ENCODE results near the gene LENG8.
"Not testable (repeated sequence)": the region's sequence is repeated elsewhere in the genome, so short reads cannot be mapped to it uniquely, and the experiment has no call there.

LENG8 gene

GRCh38 chr19:54462047-54462654 is 13.2 kb downstream of the LENG8 start:
- no peak for DNase-seq (ENCODE audit: low read depth)

DNA sequence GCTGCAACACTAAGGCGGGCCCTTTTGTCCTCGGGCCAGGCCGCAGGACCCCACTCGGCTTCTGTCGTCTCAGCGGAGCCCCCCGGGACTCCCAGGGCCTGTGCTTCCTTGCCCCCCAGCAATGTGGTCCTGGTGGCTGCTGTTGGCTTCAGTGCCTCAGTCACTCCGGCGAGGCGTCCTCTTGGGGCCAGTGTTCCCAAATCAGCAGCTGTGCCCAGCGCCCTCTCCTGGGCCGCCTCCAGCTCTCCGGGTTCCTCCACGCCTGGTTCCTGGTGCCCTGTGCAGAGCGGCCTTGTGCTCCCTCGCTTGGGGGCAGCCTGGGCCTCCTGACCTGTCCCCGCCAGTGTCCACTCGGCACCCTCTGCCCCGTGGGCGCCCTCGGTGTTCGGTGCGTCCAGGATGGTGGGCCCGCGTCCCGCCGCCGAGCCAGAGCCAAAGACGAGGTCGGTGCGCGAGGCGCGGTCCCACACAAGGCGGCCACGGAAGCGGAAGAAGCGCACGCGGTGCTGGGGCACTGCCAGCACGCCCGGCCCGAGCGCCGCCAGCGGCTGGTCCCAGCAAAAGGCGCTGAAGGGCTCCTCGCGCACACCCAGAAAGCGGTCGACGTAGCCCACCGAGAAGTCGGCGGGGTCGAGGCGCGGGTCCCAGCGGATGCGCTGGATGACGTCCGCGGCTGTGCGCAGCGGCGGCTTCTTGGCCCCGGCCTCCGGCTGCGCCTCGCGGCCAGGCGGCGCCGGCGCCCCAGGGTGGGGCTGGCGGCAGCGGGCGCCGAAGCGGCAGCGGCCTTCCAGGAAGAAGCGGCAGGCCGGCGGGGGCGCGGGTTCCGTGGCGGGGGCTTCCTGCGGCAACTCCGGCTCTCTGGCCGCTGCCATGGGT is 13.9 kb downstream of the LENG8 start:
- DNase-seq (ENCODE audit: low read depth), result peak; percentile 34

GRCh38 chr19:54463531-54464043 is 14.6 kb downstream of the LENG8 start, which contains the start of gene LENG9:
Gene LENG9 (minus strand): TSS chr19:54463778. CDS start chr19:54463526, 252 bp downstream.
- peak; percentile 81 for DNase-seq (ENCODE audit: low read depth)

DNA sequence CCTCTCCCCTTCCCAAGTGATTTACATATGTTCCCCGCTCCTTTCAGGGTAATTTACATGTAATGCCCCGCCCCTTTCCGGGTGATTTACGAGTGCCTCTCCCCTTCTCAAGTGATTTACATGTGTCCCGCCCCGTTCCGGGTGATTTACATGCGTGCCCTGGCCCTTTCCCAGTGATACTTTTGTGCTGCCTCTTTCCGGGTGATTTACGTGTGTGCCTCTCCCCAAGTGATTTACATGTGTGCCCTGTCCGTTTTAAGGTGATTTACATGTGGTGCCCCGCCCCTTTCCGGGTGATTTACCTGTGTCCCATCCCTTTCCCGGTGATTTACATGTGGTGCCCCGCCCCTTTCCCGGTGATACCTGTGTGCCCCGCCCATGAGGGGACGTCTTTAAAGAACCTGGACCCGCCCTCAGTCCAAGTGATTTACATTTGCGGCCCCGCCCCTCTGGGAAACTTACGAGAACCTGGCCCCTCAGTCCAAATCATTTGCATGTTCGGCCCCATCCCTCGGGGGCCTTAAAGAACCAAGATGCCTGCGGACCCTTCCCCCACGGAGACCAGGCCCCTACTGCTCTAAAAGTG is 15.1 kb downstream of the LENG8 start:
- peak; percentile 45 for DNase-seq (ENCODE audit: low read depth)

DNA sequence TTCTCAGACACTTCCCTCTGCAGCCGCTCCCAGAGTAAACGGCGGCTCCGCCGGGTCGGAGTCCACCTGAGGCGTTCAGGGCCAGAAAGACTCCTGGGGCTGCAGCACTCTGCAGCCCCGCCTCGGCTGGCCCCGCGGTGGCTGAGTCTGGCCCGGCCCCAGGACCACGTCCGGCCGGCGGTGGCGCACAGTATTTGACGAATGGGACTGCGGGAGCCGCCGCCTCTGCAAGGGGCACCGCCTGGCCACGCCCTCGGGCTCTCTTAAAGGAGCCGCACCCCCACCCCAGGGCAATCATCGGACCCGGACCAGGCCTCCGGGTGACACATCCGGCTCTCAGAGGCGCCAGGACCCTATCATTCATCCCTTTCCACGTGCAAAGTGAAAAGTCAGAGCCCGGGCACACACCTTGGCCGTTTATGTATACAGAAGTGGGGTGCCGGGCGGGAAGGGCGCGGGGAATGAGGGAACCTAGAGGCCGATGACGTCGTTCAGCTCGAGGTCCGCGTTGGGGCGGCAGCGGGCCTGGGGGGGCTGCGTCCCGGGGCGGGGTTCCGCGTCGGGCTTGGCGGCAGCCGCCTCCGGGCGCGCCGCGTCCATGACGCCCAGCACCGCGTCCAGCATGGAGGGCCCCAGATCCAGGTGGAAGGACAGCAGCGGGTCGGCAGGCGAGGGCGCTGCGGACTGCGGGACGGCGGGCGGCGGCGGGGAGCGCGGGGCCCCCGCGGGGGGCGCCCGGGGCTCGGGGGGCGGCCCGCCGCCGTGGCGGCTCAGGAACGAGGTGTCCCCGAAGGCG is 15.8 kb downstream of the LENG8 start:
- peak; percentile 45 for DNase-seq (ENCODE audit: low read depth)

DNA sequence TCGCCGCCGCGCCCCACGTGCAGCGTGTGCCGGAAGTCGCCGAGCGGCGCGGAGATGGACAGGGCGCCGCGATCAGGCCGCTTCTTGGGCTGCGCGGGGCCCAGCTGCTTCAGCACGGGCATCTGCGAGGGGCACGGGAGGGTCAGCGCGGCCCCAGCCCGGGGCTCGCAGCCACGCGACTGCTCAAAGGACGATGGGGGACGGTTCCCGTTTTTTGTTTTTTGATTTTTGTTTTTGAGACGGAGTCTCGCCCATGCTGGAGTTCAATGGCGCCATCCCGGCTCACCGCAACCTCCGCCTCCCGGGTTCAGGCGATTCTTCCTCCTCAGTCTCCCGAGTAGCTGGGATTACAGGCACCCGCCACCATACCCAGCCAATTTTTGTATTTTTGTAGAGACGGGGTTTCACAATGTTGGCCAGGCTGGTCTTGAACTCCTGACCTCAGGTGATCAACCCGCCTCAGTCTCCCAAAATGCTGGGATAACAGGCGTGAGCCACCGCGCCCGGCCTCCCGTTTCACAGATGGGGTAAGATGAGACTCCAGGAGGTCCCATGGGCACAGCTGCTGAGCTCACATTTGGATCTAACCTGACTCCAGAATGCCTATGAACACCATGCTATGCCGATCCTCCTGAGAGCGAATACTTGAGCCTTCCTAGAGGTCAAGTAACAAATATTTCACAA is 16.6 kb downstream of the LENG8 start:
- DNase-seq (ENCODE audit: low read depth), result no peak

DNA sequence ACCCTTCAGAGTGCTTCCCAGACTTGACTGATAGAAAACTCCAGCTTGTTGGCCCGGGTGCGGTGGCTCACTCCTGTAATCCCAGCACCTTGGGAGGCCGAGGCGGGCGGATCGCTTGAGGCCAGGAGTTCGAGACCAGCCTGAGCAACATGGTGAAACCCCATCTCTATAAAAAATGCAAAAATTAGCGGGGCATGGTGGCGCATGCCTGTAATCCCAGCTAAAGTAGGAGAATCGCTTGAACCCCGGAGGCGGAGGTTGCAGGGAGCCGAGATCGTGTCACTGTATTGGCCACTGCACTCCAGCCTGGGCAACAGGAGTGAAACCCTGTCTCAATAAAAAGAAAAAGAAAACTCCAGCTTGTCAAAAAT is 17.1 kb downstream of the LENG8 start:
- not testable (repeated sequence) for DNase-seq (ENCODE audit: low read depth)

DNA sequence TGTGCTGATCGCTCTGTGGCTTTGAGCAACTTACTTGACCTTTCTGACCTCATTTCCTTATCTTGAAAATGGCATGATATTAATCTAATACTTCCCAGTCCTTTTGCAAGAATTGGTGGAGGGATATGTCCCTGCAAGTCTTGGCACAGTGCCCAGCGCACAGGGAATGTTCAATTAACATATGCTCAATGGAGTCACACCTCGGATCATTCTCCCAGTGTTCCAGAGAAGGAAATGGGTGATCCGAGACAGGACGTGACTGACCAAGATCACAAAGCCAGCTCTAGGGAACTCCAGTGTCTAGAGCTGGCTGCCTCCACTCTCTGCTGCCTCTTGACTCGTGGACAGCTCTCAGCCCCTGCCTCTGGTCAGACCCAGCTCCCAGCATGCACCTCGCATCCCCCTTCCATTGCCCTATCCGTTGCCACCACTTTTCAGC is 20.5 kb downstream of the LENG8 start:
- DNase-seq (ENCODE audit: low read depth), result no peak

GRCh38 chr19:54470276-54470887 is 21.4 kb downstream of the LENG8 start:
- DNase-seq (ENCODE audit: low read depth), result no peak

DNA sequence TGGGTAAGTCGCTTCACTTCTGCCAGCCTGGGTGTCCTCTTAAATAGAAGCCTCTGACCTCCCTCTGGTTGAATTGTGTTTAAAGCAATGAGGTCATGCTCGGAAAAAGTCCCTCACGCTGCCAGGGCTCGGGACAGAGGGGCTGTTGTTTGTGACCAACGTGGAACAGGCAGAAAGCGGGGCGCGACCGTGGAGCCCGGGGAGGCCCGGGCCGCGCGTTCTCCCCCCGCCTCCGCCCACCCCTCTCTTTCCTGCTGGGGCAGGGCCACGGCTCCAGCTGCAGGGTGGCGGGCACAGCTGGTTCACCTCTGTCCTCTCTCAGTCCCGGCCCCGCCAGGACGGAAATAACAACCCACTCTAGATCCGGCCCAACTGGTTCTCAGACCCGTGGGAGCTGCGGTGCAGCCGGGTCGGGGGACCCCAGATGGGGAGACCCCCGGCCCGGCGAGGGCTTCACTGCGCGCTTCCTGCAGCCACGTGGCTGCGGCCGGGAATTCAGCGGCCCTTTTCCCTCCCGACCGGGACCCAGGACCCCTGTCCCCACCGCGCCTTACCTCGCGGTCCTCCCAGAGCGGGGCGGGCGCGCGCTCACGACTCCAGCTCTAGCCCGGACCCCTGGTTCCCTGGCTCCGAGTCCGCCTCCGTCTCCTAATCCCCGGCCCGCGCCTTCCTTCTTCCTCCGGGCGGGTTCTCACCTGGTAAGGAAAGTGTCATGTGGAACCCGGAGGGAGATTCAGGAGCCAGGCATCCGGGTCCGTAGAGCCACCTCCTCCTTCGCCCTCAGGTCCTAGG is 22.2 kb downstream of the LENG8 start:
- no peak for DNase-seq (ENCODE audit: low read depth)

GRCh38 chr19:54473071-54473891 is 24.3 kb downstream of the LENG8 start, which contains the start of gene CDC42EP5:
Gene CDC42EP5 (minus strand): TSS chr19:54473296. CDS start chr19:54465547, 7,749 bp downstream.
- no peak for DNase-seq (ENCODE audit: low read depth)

- DNase-seq (ENCODE audit: low read depth), result no peak
Measured at GRCh38 chr19:54473892-54474372, 24.9 kb downstream of the LENG8 start.

DNA sequence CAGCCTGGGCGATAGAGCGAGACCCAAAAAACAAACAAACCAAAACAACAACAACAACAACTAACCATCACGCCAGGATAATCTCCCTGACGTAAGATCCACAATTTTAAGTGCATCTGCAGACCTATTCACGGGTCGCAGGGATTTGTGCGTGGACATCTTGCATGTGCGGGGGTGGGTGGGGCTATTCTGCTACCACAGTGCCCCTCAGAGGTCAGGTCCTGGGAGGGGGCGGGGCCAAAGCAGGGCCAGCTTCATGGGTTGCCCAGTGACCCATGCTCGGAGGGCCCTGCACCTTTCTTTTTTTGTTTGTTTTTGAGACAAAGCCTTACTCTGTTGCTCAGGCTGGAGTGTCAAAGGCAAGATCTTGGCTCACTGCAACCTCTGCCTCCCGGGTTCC is 26.7 kb downstream of the LENG8 start:
- no peak for DNase-seq (ENCODE audit: low read depth)

DNA sequence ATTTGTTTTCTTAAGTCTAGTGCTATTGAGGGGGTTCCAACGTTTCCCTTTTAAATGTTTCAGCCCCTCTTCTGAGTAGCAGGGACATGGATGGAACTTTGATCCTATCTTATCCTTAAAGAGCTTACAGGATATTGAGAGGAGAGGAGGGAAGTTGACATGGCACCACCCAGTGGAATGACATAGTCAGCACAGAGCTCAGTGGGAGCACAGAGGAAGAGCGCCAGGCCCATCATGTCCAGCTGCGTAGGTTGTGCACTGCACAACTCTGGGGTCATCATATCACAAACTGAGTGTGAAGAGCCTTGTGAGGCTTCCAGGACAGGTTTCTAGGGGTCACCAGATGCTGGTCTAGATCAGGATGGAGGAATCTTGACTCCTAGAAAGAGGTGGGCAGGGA is 28.7 kb downstream of the LENG8 start:
- DNase-seq (ENCODE audit: low read depth), result no peak

DNA sequence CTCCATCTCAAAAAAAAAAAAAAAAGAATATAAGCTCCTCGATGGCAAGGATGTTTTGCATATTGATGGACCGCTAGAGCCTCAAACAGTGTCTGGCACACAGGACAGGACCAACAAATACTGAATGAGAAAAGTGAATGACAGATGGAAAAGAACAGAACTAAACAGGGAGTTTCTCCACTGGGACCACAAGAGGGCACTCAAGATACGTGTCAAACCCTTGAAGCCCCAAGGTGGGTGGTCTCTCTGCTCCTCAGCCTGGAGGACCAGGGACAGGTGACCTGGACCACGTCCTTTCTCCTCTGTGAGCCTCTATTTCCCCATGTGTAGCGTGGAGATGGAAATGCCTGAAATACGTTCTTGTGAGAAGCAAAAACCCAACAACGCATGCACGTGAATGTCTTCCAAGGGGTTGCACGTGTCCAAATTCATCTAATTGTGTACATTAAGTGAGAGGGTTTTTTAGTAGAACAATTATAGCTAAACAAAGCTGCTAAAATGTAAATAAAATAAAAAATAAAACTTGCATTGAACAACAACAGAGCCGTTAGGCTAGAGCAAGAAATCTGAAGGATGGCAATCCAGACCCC is 29.8 kb downstream of the LENG8 start:
- DNase-seq (ENCODE audit: low read depth), result no peak

GRCh38 chr19:54480051-54480450 is 31.1 kb downstream of the LENG8 start:
- DNase-seq (ENCODE audit: low read depth), result no peak

DNA sequence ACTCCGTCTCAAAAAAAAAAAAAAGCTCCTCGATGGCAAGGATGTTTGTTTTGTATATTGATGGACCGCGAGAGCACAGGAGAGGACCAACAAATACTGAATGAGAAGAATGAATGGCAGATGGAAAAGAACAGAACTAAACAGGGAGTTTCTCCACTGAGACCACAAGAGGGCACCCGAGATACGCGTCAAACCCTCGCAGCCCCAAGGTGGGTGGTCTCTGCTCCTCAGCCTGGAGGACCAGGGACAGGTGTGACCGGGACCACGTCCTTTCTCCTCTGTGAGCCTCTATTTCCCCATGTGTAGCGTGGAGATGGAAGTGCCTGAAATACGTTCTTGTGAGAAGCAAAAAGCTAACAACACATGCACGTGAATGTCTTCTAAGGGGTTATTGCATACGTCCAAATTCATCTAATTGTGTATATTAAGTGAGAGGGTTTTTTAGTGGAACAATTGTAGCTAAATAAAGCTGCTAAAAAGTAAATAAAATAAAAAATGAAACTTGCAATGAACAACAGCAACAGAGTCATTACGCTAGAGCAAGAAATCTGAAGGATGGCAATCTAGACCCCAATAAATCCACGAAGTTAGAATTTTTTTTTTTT is 32.4 kb downstream of the LENG8 start:
- DNase-seq (ENCODE audit: low read depth), result no peak

GRCh38 chr19:54482889-54483288 is 33.9 kb downstream of the LENG8 start:
- DNase-seq (ENCODE audit: low read depth), result no peak
